Testis (tissue), 3 donors: ENCODE data around the gene SCAMP2. TPM values are rescaled to one million over a fixed set of nuclear protein-coding genes. Genes with fewer than 3 reads are reported as not detected.

ENCODE experiments used
- DNase-seq: peaks from one replicate; pipeline ENCODE4 v3.0.0-alpha.2; 2019
- H3K27ac ChIP-seq, 2 donors: fragments of 200-600 bp; sonication (generic); one replicate each; pipeline ENCODE4 v1.5.1; 2019
- H3K27me3 ChIP-seq: fragments of 200-600 bp; sonication (generic); one replicate; pipeline ENCODE4 v1.5.1; 2019
- H3K36me3 ChIP-seq: fragments of 200-600 bp; sonication (generic); one replicate; pipeline ENCODE4 v1.5.1; 2017; ENCODE audit warnings: low read depth; ENCODE audit errors: missing control alignments
- H3K4me1 ChIP-seq: fragments of 200-600 bp; sonication (generic); one replicate; pipeline ENCODE4 v1.5.1; 2019
- H3K4me3 ChIP-seq, 2 donors: fragments of 200-600 bp; sonication (generic); one replicate each; pipeline ENCODE4 v1.5.1; 2017 to 2019
- H3K9me3 ChIP-seq: fragments of 200-600 bp; sonication (generic); one replicate; pipeline ENCODE4 v1.5.1; 2017
- CTCF ChIP-seq, 3 experiments: fragments of 450-650 bp in 2 of 3; fragments of 200-600 bp in 1 of 3; sonication (generic) in 1 of 3; IDR thresholded peaks; one replicate each; pipeline ENCODE4 v1.5.1; 2016 to 2019; ENCODE audit warnings: antibody characterized with exemption in 3 of 3, mild to moderate bottlenecking in 2 of 3, moderate library complexity in 1 of 3
- POLR2A ChIP-seq: fragments of 450-650 bp; IDR thresholded peaks from one replicate; pipeline ENCODE4 v1.6.1; 2017; ENCODE audit warnings: antibody characterized with exemption, mild to moderate bottlenecking, moderate library complexity
- WGBS, 2 donors: methylation state at CpG; one replicate each; pipeline ENCODE4 v1.1.5; 2018; 5-methylcytosine and 5-hydroxymethylcytosine counted together
- intact Hi-C: fragments of 100-400 bp; cut with DNase I; formaldehyde crosslinking; loops from one replicate; pipeline ENCODE4 v1.15.1; 2023; ENCODE audit warnings: low total_unique reads
- polyA plus RNA-seq: library from polyadenylated mRNA; stranded (reverse); fragments of 350-450 nt; fragmentation: Illumina TruSeq; extraction: RNeasy Lipid Tissue Mini Kit (QIAGEN cat#74804); gene quantifications from one replicate; pipeline ENCODE4 v1.2.3, GENCODE V29; 2014; ENCODE audit warnings: low read depth, low replicate concordance; ENCODE audit not compliant: insufficient read depth
- total RNA-seq, 2 donors: library from RNA; depleted of rRNA; stranded (reverse); fragments of >200 nt; gene quantifications; one replicate each; pipeline ENCODE4 v1.2.3, GENCODE V29; 2016

SCAMP2 gene
- total and polyA plus RNA-seq, 3 donors from 2014 or later: 94.8 to 130 (median 103) TPM

- H3K27ac ChIP-seq: peak overlapping the region in 1 of 2 donors; percentile 41
- H3K4me3 ChIP-seq: no peak overlapping the region
- H3K36me3 ChIP-seq: no peaks in the 10 kb centered on the region
- no peaks in the 10 kb centered on the region for H3K27me3 ChIP-seq
- TF ChIP-seq POLR2A (no peak), CTCF (IDR thresholded peaks at IDR 0.05) (no peak)
- intact Hi-C loops: no loop called here
- DNase-seq: no peak
- no peaks in the 10 kb centered on the region for H3K9me3 ChIP-seq
- H3K4me1 ChIP-seq: peaks cover 43% of the 10 kb centered on the region
- WGBS, 2 donors: 49 to 52% methylated on average over 6 of the region's 6 CpGs
Observed at GRCh38 chr15:74870436-74871215, 2.5 kb downstream of the SCAMP2 start.

GRCh38 chr15:74869726-74870407, 3.3 kb downstream of the SCAMP2 start:
- TF ChIP-seq POLR2A (no peak), CTCF (IDR thresholded peaks at IDR 0.05) (no peak)
- 59 to 63% methylated on average over 5 to 6 of the region's 6 CpGs for WGBS, 2 donors
- DNase-seq: peak; percentile 37
- Histone ChIP-seq H3K36me3 (no peaks in the 10 kb centered on the region), H3K27me3 (no peaks in the 10 kb centered on the region), H3K4me1 (peaks cover 43% of the 10 kb centered on the region), H3K9me3 (no peaks in the 10 kb centered on the region), H3K4me3 (no peak overlapping the region), H3K27ac (peak overlapping the region in 1 of 2 donors; percentile 64)
- intact Hi-C loops: no loop called here

- no peak overlapping the region for H3K4me3 ChIP-seq
- intact Hi-C loops: no loop called here
- H3K27me3 ChIP-seq: no peaks in the 10 kb centered on the region
- no peaks in the 10 kb centered on the region for H3K36me3 ChIP-seq
- H3K27ac ChIP-seq: peak overlapping the region in 1 of 2 donors; percentile 64
- TF ChIP-seq CTCF (IDR thresholded peaks at IDR 0.05) (no peak), POLR2A (no peak)
- H3K4me1 ChIP-seq: peaks cover 43% of the 10 kb centered on the region
- no peak for DNase-seq
- H3K9me3 ChIP-seq: no peaks in the 10 kb centered on the region
Observed at GRCh38 chr15:74869372-74869725, 3.8 kb downstream of the SCAMP2 start.

GRCh38 chr15:74868059-74868458, 5.1 kb downstream of the SCAMP2 start:
- no peaks in the 10 kb centered on the region for H3K36me3 ChIP-seq
- TF ChIP-seq POLR2A (no peak), CTCF (IDR thresholded peaks at IDR 0.05) (no peak)
- peak overlapping the region in 1 of 2 donors; percentile 64 for H3K27ac ChIP-seq
- 53 to 60% methylated on average over 6 of the region's 6 CpGs for WGBS, 2 donors
- H3K4me3 ChIP-seq: no peak overlapping the region
- intact Hi-C loops: no loop called here
- no peaks in the 10 kb centered on the region for H3K9me3 ChIP-seq
- peaks cover 41% of the 10 kb centered on the region for H3K4me1 ChIP-seq
- no peaks in the 10 kb centered on the region for H3K27me3 ChIP-seq
- DNase-seq: no peak
